Thymus (tissue), 11 donors: ENCODE measurements around the gene AMT. TPM values are rescaled to one million over a fixed set of nuclear protein-coding genes. Genes with fewer than 3 reads are reported as not detected.

ENCODE experiments used
- DNase-seq, 9 donors: peaks; one replicate each; pipeline ENCODE4 v3.0.0-alpha.2; 2013; ENCODE audit warnings: low spot score in 9 of 9, low read depth in 6 of 9, missing footprints in 1 of 9
- H3K27ac ChIP-seq, 2 donors: one replicate each; pipeline ENCODE4 v1.5.1; 2013; ENCODE audit warnings: control low read depth in 1 of 2, low read depth in 1 of 2, low read length in 1 of 2, mild to moderate bottlenecking in 1 of 2, moderate library complexity in 1 of 2
- H3K27me3 ChIP-seq, 2 donors: one replicate each; pipeline ENCODE4 v1.5.1; 2013; ENCODE audit warnings: low read length in 1 of 2; ENCODE audit not compliant: control insufficient read depth in 2 of 2, insufficient read depth in 1 of 2
- H3K36me3 ChIP-seq, 2 donors: one replicate each; pipeline ENCODE4 v1.5.1; 2013; ENCODE audit warnings: low read length in 1 of 2, mild to moderate bottlenecking in 1 of 2, moderate library complexity in 1 of 2; ENCODE audit not compliant: control insufficient read depth in 2 of 2, insufficient read depth in 2 of 2
- H3K4me1 ChIP-seq, 2 donors: one replicate each; pipeline ENCODE4 v1.5.1; 2013; ENCODE audit warnings: low read length in 2 of 2; ENCODE audit not compliant: control insufficient read depth in 2 of 2, insufficient read depth in 2 of 2
- H3K4me3 ChIP-seq, 2 donors: one replicate each; pipeline ENCODE4 v1.5.1; 2013; ENCODE audit warnings: low read length in 2 of 2, control low read depth in 1 of 2, mild to moderate bottlenecking in 1 of 2
- H3K9me3 ChIP-seq, 2 donors: one replicate each; pipeline ENCODE4 v1.5.1; 2013; ENCODE audit warnings: low read length in 1 of 2, mild to moderate bottlenecking in 1 of 2; ENCODE audit not compliant: control insufficient read depth in 2 of 2, insufficient read depth in 1 of 2
- WGBS: extraction: QIAGEN DNeasy Blood & Tissue Kit; methylation state at CpG from one replicate; pipeline ENCODE4 v1.1.7; 2013; 5-methylcytosine and 5-hydroxymethylcytosine counted together
- polyA plus RNA-seq: library from polyadenylated mRNA; stranded (reverse); fragments of 200-250 nt; gene quantifications from one replicate; pipeline ENCODE4 v1.2.3, GENCODE V29; 2013
- total RNA-seq: library from RNA; stranded (reverse); fragments of 120-200 nt; gene quantifications from one replicate; pipeline ENCODE4 v1.2.4, GENCODE V29; 2013
- donor health status: healthy.

AMT gene
- total and polyA plus RNA-seq, 2 donors: 4.1 to 40.0 TPM

DNA sequence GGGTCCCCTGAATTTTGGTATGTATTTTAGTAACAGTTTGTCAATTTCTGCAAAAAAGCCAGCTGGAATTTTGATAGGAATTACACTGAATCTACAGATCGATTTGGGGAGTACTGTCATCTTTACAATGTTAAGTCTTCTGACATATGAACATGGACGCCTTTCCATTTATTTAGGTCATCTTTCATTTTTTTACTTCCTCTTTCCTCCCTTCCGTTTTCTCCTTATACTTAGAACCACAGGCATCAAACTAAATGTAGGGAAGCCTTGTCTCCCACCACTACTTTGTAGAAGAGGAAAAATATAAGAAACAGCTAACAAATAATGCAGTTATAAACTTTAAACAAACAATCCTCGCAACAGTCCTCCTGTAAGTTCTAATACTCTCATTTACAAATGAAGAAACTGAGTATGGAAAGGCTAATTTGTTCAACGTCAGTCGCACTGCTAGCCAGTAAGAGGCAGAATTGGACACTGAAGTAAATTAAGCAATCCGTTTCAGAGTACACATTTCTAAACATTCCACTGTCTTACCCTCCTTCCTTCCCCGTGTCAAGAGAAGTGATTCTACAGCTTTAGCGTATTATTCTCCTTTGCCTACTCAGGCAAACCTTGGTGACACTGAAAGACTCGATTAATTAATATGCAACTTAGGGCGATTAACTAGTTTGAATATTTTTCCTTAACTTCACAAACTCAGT, 36.1 kb downstream of the AMT start:
- 66% methylated on average over 11 of the region's 11 CpGs for WGBS
- H3K4me3 ChIP-seq: no peak overlapping the region
- no peak overlapping the region for H3K27ac ChIP-seq
- DNase-seq: no peak
- no peaks in the 10 kb centered on the region for H3K9me3 ChIP-seq
- no peaks in the 10 kb centered on the region for H3K27me3 ChIP-seq
- H3K36me3 ChIP-seq: peaks cover 7 to 17% of the 10 kb centered on the region in 2 donors
- H3K4me1 ChIP-seq: peaks cover 3% of the 10 kb centered on the region in 2 donors

DNA sequence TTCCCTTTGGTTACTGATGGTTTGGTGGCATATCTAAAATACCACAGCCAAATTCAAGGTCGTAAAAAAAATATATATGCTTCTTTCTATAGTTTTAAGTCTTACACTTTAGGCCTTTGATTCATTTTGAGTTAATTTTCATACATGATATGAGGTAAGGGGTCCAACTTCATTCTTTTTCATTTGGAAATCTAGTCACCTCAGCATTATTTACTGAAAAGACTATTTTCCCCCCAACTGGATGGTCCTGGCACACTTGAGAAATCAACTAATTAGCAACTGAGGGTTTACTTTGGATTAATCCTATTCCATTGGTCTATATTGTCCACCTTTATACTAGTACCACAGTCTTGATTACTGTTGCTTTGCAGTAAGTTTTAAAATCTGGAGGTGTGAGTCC, 36.7 kb downstream of the AMT start:
- peaks cover 7 to 17% of the 10 kb centered on the region in 2 donors for H3K36me3 ChIP-seq
- H3K4me3 ChIP-seq: no peak overlapping the region
- H3K9me3 ChIP-seq: no peaks in the 10 kb centered on the region
- peaks cover 3% of the 10 kb centered on the region in 2 donors for H3K4me1 ChIP-seq
- H3K27ac ChIP-seq: no peak overlapping the region
- H3K27me3 ChIP-seq: no peaks in the 10 kb centered on the region
- no peak for DNase-seq
- WGBS: 99% methylated on average over 1 of the region's 1 CpG

DNA sequence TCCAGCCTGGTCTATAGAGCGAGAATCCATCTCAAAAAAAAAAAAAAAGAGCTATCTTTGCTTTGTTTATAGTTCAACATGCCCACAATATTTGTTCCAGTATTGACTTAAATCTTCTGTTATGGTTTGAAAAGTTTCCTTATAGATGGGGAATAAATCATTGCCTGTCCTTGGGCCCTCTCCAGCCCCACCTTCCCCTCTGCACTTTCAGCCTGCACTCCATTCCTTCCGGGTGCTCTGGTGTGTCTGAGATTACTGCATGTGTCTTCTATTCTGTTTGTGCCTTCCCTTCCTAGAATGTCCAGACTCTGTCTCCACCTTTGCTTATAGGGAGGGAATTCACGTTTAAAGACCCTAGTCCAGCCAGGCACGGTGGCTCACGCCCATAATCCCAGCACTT, 38.9 kb downstream of the AMT start:
- H3K27me3 ChIP-seq: no peaks in the 10 kb centered on the region
- no peak overlapping the region for H3K4me3 ChIP-seq
- no peak for DNase-seq
- H3K4me1 ChIP-seq: peaks cover 0 to 3% of the 10 kb centered on the region in 2 donors
- H3K9me3 ChIP-seq: no peaks in the 10 kb centered on the region
- WGBS: 94% methylated on average over 5 of the region's 5 CpGs
- peaks cover 6 to 8% of the 10 kb centered on the region in 2 donors for H3K36me3 ChIP-seq
- no peak overlapping the region for H3K27ac ChIP-seq

DNA sequence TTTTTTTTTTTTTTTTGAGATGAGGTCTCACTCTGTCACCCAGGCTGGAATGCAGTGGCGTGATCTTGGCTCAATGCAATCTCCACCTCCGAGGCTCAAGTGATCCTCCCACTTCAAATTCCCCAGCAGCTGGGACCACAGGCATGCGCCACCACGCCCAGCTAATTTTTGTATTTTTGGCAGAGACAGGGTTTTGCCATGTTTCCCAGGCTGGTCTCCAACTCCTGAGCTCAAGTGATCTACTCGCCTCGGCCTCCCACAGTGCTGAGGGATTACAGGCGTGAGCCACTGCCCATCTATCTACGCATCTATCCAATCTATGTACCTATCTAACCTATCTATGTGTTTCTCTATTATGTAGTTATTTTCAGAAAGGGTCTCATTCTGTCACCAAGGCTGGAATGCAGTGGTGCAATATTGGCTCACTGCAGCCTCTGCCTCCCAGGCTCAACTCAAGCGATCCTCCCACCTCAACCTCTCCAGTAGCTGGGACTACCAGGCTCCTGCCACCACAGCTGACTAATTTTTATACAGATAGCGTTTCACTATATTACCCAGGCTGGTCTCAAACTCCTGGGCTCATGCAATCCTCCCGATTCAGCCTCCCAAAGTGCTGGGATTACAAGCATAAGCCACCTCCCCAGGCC, 43.9 kb downstream of the AMT start:
- Histone ChIP-seq H3K27me3 (no peaks in the 10 kb centered on the region), H3K36me3 (peaks cover 21 to 30% of the 10 kb centered on the region in 2 donors), H3K4me3 (no peak overlapping the region), H3K4me1 (peaks cover 0 to 2% of the 10 kb centered on the region in 2 donors), H3K27ac (no peak overlapping the region), H3K9me3 (no peaks in the 10 kb centered on the region)
- 95% methylated on average over 11 of the region's 11 CpGs for WGBS
- no peak for DNase-seq

DNA sequence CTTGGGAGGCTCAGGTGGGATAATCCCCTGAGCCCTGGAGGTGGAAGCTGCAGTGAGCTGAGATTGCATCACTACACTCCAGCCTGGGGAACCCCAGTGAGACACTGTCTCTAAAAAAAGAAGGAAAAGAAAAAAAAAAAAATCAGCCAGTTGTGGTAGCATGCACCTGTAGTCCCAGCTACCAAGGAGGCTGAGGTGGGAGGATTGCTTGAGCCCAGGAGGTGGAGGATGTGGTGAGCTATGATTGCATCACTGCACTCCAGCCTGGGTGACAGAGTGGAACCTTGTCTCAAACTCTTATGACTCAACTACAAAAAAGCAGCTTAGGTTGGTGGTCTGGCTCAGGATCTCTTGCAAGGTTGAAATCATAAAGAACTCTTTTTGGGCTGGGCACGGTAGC, 44.8 kb downstream of the AMT start:
- Histone ChIP-seq H3K9me3 (no peaks in the 10 kb centered on the region), H3K27me3 (no peaks in the 10 kb centered on the region), H3K4me1 (peaks cover 0 to 2% of the 10 kb centered on the region in 2 donors), H3K27ac (no peak overlapping the region), H3K4me3 (no peak overlapping the region), H3K36me3 (peaks cover 30 to 35% of the 10 kb centered on the region in 2 donors)
- WGBS: 93% methylated on average over 1 of the region's 1 CpG
- no peak for DNase-seq

DNA sequence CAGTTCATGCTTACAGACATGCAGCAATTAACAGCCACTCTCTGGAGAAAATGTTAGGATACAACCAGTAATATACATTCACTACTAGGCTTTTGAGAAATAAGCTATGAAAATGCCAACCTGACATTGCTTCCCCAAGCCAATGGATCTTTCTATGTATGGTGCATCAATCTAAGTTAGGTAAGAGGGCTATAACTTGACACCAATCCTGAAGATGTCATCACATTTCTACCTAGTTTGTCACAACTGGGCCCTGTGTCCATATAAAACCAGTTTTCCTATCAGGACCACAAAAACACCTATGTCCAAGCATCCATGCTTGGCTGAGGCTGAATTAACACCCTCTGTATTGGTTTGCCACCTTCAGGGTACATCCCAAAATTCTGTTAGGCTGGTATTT, 50.3 kb downstream of the AMT start:
- Histone ChIP-seq H3K36me3 (peaks cover 71 to 76% of the 10 kb centered on the region in 2 donors), H3K9me3 (no peaks in the 10 kb centered on the region), H3K4me3 (no peak overlapping the region), H3K27ac (no peak overlapping the region), H3K4me1 (no peaks in the 10 kb centered on the region), H3K27me3 (no peaks in the 10 kb centered on the region)
- no peak for DNase-seq

DNA sequence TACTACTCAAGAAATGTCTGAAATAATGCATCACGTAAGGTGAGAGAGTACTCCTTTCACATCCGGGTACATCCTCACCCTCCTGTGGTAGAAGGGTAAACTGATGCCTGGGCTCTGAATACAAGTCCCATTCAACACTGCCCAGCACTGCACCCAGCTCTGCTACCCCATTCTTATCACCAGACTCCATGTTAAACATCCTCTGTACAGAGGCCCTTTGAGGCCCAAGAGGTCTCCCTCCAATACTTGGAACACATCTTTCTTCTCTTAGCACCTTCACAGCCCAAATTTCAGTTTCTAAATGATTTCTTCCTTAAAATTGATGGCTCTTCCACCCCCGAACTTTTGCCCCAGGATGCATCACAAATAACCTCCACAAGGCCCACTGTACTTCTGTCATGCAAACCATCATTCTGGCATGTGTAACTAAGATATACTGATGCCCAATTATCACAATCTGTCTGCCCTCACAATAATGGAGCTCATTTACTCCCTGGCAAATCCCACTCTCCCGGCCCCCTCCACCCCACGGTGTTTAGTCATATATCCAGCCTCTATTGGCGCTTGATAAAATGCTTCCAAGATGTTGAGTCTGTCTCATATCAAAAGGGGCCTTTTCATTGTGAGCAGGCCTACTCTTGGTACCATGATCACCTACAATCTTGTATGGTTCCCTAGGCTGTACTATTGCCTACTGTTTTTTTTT, 51.5 kb downstream of the AMT start:
- Histone ChIP-seq H3K4me1 (no peaks in the 10 kb centered on the region), H3K9me3 (no peaks in the 10 kb centered on the region), H3K27ac (no peak overlapping the region), H3K4me3 (no peak overlapping the region), H3K36me3 (peaks cover 81 to 83% of the 10 kb centered on the region in 2 donors), H3K27me3 (no peaks in the 10 kb centered on the region)
- DNase-seq: no peak
- 98% methylated on average over 6 of the region's 6 CpGs for WGBS
